ENCODE measurements around the gene ASPG.

ASPG gene

GRCh38 chr14:104085032-104085888, at the start of gene ASPG:
ASPG (plus strand) TSS chr14:104085700; CDS start chr14:104085771, 71 bp downstream.
- DNase-seq (ENCODE audit: low read depth in 3 of 3): peak in 1 of 3 experiments; percentile 11

- no peak for DNase-seq (ENCODE audit: low read depth in 3 of 3)
These were observed 49.3 kb upstream of the ASPG start for GRCh38 chr14:104036212-104036611.

GRCh38 chr14:104037074-104037473, 48.4 kb upstream of the ASPG start:
- DNase-seq (ENCODE audit: low read depth in 3 of 3): no peak

- no peak for DNase-seq (ENCODE audit: low read depth in 3 of 3)
These were observed 47.6 kb upstream of the ASPG start for GRCh38 chr14:104037903-104038302.

GRCh38 chr14:104039214-104039613, 46.3 kb upstream of the ASPG start:
- no peak for DNase-seq (ENCODE audit: low read depth in 3 of 3)

- no peak for DNase-seq (ENCODE audit: low read depth in 3 of 3)
These were observed 45.0 kb upstream of the ASPG start for GRCh38 chr14:104040539-104040938.

- no peak for DNase-seq (ENCODE audit: low read depth in 3 of 3)
These were observed 43.9 kb upstream of the ASPG start for GRCh38 chr14:104041430-104042104.

- DNase-seq (ENCODE audit: low read depth in 3 of 3): no peak
These were observed 41.5 kb upstream of the ASPG start for GRCh38 chr14:104044016-104044415.

GRCh38 chr14:104047761-104048160, 37.7 kb upstream of the ASPG start:
- no peak for DNase-seq (ENCODE audit: low read depth in 3 of 3)

GRCh38 chr14:104048758-104049507, 36.6 kb upstream of the ASPG start:
- no peak for DNase-seq (ENCODE audit: low read depth in 3 of 3)

- DNase-seq (ENCODE audit: low read depth in 3 of 3): no peak
These were observed 35.8 kb upstream of the ASPG start for GRCh38 chr14:104049576-104050240.

- no peak for DNase-seq (ENCODE audit: low read depth in 3 of 3)
These were observed 34.2 kb upstream of the ASPG start for GRCh38 chr14:104051092-104051813.

GRCh38 chr14:104054222-104054905, 31.1 kb upstream of the ASPG start:
- no peak for DNase-seq (ENCODE audit: low read depth in 3 of 3)

GRCh38 chr14:104062281-104062680, 23.2 kb upstream of the ASPG start:
- no peak for DNase-seq (ENCODE audit: low read depth in 3 of 3)

GRCh38 chr14:104064003-104064402, 21.5 kb upstream of the ASPG start:
- DNase-seq (ENCODE audit: low read depth in 3 of 3): no peak

GRCh38 chr14:104066279-104066678, 19.2 kb upstream of the ASPG start:
- DNase-seq (ENCODE audit: low read depth in 3 of 3): no peak

- no peak for DNase-seq (ENCODE audit: low read depth in 3 of 3)
These were observed 18.7 kb upstream of the ASPG start for GRCh38 chr14:104066719-104067295.

GRCh38 chr14:104069541-104069940, 16.0 kb upstream of the ASPG start:
- DNase-seq (ENCODE audit: low read depth in 3 of 3): no peak

- no peak for DNase-seq (ENCODE audit: low read depth in 3 of 3)
These were observed 12.9 kb upstream of the ASPG start for GRCh38 chr14:104072586-104072985.

GRCh38 chr14:104073764-104074163, 11.7 kb upstream of the ASPG start:
- DNase-seq (ENCODE audit: low read depth in 3 of 3): no peak

Measured in stimulated activated CD4-positive, alpha-beta T cell treated with anti-CD3 and anti-CD28 coated beads, TNF-alpha, amount 100 ng/mL, for 4 hours (primary cell).